ENCODE results near the gene STAT5A. TPM values are rescaled to one million over a fixed set of nuclear protein-coding genes. Genes with fewer than 3 reads are reported as not detected.

Gene STAT5A
- total and polyA plus RNA-seq, 9 of the 15 experiments (the other 6 are each of a cell fraction or from before 2014, with no cell fraction given): 79.9 to 415 (median 196) TPM

DNA sequence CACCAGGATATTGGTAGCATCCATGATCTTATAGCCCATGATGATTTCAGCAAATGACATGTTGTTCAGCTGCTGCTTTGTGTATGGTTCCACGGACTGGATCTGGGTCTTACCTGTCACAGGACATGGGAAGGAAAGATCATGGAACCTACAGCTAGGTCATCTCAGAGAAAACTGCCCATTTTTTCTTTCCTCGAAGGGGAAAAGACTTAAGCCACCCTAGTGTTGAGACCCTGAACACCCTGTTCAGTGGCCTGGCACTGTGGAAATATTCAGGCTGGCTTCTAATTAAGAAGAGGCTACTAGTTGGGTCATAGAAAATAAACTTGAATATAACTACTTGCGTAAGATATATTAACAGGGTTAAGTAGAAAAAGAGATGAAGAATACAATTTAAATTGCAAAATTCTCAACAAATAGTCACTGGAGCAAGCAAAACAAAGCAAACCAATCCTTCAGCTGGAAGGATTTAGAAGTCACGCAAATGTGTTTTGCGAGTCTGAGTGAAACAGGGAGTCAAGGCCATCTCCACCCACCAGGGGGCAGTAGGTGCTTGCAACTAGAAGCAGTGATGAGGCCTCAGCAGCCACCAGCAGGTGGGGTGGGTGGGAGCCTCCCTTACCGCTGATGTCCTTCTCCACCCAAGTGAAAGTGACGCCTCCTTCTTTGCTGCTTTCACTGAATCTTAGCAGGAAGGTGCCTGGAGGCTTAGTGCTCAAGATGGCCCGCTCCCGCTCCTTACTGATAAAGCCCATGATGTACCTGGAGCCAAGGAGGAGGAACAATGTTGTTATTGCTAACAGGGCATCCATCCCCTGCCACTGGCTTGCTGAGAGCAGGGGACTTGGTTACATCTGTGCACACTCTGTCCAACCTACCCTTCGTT lies 34.3 kb downstream of the STAT5A start (continued):
- TF ChIP-seq, protein P1, sequence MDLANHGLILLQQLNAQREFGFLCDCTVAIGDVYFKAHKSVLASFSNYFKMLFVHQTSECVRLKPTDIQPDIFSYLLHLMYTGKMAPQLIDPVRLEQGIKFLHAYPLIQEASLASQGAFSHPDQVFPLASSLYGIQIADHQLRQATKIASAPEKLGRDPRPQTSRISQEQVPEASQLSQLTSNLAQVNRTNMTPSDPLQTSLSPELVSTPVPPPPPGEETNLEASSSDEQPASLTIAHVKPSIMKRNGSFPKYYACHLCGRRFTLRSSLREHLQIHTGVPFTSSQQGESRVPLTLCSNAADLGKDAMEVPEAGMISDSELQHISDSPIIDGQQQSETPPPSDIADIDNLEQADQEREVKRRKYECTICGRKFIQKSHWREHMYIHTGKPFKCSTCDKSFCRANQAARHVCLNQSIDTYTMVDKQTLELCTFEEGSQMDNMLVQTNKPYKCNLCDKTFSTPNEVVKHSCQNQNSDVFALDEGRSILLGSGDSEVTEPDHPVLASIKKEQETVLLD (IDR thresholded peaks at IDR 0.05): no peak
- TF ChIP-seq L3MBTL2 (IDR thresholded peaks at IDR 0.05): peak; percentile 57
- TF ChIP-seq SAP30 (IDR thresholded peaks at IDR 0.05; ENCODE audit: borderline replicate concordance, insufficient read depth, low read depth, low read length, poor library complexity, severe bottlenecking): no peak
- peak in 2 of 3 experiments; percentile 19 to 61 for TF ChIP-seq YY1 (IDR thresholded peaks at IDR 0.05; ENCODE audit: borderline replicate concordance in 1 of 3, control insufficient read depth in 1 of 3, extremely low read depth in 1 of 3, insufficient read depth in 3 of 3, insufficient read length in 1 of 3, insufficient replicate concordance in 2 of 3, low read depth in 1 of 3, low read length in 2 of 3)
- TF ChIP-seq ZNF561 (CRISPR knock-in tag; conservative IDR thresholded peaks at IDR 0.05): no peak
- 0 out of 2 replicates have a peak, but pooled peaks have one; percentile 44 for TF ChIP-seq ZNF766 (CRISPR knock-in tag; conservative IDR thresholded peaks at IDR 0.05)
- TF ChIP-seq, protein P2, sequence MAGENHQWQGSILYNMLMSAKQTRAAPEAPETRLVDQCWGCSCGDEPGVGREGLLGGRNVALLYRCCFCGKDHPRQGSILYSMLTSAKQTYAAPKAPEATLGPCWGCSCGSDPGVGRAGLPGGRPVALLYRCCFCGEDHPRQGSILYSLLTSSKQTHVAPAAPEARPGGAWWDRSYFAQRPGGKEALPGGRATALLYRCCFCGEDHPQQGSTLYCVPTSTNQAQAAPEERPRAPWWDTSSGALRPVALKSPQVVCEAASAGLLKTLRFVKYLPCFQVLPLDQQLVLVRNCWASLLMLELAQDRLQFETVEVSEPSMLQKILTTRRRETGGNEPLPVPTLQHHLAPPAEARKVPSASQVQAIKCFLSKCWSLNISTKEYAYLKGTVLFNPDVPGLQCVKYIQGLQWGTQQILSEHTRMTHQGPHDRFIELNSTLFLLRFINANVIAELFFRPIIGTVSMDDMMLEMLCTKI (IDR thresholded peaks at IDR 0.05; ENCODE audit: partially characterized antibody): no peak
- TF ChIP-seq ZFP36 (IDR thresholded peaks at IDR 0.05; ENCODE audit: low read depth, low read length, partially characterized antibody): peak; percentile 22
- TF ChIP-seq SPI1 (IDR thresholded peaks at IDR 0.05; ENCODE audit: borderline replicate concordance, low read depth, low read length): no peak
- TF ChIP-seq, protein P3, sequence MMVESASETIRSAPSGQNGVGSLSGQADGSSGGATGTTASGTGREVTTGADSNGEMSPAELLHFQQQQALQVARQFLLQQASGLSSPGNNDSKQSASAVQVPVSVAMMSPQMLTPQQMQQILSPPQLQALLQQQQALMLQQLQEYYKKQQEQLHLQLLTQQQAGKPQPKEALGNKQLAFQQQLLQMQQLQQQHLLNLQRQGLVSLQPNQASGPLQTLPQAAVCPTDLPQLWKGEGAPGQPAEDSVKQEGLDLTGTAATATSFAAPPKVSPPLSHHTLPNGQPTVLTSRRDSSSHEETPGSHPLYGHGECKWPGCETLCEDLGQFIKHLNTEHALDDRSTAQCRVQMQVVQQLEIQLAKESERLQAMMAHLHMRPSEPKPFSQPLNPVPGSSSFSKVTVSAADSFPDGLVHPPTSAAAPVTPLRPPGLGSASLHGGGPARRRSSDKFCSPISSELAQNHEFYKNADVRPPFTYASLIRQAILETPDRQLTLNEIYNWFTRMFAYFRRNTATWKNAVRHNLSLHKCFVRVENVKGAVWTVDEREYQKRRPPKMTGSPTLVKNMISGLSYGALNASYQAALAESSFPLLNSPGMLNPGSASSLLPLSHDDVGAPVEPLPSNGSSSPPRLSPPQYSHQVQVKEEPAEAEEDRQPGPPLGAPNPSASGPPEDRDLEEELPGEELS (CRISPR knock-in tag; IDR thresholded peaks at IDR 0.05; ENCODE audit: borderline replicate concordance): no peak
- TF ChIP-seq DDX20 (tag; IDR thresholded peaks at IDR 0.05; ENCODE audit: low read depth): no peak
- peak; percentile 55 to 88; a peak in 1 of 4 replicates for TF ChIP-seq MAZ (CRISPR knock-in tag; conservative IDR thresholded peaks at IDR 0.05 in 1 of 2, IDR thresholded peaks at IDR 0.05 in 1 of 2)
- peak; percentile 73 for TF ChIP-seq CREM (IDR thresholded peaks at IDR 0.05; ENCODE audit: low read depth)
- TF ChIP-seq NEUROD1 (IDR thresholded peaks at IDR 0.05; ENCODE audit: borderline replicate concordance, low read depth, low read length, partially characterized antibody): peak; percentile 62
- no peak for TF ChIP-seq MAFF (IDR thresholded peaks at IDR 0.05; ENCODE audit: low read length)
- TF ChIP-seq, protein P4, sequence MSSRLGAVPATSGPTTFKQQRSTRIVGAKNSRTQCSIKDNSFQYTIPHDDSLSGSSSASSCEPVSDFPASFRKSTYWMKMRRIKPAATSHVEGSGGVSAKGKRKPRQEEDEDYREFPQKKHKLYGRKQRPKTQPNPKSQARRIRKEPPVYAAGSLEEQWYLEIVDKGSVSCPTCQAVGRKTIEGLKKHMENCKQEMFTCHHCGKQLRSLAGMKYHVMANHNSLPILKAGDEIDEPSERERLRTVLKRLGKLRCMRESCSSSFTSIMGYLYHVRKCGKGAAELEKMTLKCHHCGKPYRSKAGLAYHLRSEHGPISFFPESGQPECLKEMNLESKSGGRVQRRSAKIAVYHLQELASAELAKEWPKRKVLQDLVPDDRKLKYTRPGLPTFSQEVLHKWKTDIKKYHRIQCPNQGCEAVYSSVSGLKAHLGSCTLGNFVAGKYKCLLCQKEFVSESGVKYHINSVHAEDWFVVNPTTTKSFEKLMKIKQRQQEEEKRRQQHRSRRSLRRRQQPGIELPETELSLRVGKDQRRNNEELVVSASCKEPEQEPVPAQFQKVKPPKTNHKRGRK (tag; IDR thresholded peaks at IDR 0.05): no peak
- TF ChIP-seq SMAD4 (CRISPR knock-in tag; conservative IDR thresholded peaks at IDR 0.05): no peak

Measured in K562 (cell line).